Measurements from ENCODE around the gene LRRC70. TPM values are rescaled to one million over a fixed set of nuclear protein-coding genes. Genes with fewer than 3 reads are reported as not detected.
"Not testable (repeated sequence)": the region's sequence is repeated elsewhere in the genome, so short reads cannot be mapped to it uniquely, and the experiment has no call there.

The LRRC70 gene
- polyA plus RNA-seq, 4 donors: 5.5 to 9.2 (median 7.0) TPM

DNA sequence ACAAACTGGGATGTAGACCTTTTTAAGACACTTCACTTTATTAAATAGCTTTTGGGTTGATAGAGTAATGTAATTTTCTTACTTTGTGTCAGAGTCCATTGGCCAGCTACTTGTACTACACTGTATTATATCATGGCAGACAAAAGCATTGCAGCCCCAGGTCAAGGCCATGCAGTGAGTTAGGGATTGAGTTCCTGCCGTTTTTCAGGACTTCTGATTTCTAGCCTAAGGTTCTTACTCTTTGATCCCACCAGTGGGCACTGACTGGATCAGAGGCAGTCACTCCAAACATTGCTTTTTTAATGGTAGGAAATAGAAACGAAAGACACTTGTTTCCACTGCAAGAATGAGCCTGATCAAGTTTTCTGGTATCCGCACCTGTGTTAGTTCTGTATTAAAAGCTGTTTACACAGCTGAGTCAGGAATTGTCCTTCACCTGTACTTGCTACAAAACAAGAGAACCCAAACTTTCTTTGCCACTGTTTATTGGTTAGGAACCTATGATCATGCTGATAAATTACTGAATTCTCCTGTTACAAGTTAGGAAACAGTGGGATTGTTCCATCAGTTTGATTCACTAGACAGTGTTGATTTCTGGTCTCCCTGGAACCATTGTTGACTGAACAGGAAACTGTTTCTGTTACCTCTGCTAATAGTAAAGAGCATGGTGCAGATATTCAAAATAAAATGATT, 22.1 kb downstream of the LRRC70 start:
- no peak for DNase-seq (ENCODE audit: low read depth in 4 of 4, low spot score in 3 of 4)

- DNase-seq (ENCODE audit: low read depth in 4 of 4, low spot score in 3 of 4): no peak
Measured at GRCh38 chr5:62603934-62604333, 25.3 kb downstream of the LRRC70 start.

GRCh38 chr5:62605638-62606037, 27.0 kb downstream of the LRRC70 start:
- DNase-seq (ENCODE audit: low read depth in 4 of 4, low spot score in 3 of 4): no peak

DNA sequence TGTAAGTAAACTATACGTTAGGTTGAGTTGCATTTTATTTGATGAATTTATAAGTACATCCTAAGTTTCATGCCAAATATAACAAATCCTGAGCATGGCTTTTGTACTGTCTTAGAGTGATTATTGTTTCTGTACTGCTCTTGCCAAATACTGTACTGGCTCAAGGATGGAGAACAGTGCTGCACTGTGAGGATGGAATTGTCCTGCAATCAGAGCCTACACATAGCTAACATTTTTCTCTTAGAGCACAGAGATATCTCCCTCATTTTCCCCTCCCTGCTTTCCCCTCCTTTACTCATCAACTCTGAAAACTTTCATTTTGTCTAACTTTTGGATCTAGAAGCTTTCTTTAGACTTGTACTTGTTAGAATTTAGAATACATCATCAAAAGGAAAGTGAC, 28.3 kb downstream of the LRRC70 start:
- no peak for DNase-seq (ENCODE audit: low read depth in 4 of 4, low spot score in 3 of 4)

- no peak for DNase-seq (ENCODE audit: low read depth in 4 of 4, low spot score in 3 of 4)
Measured at GRCh38 chr5:62607615-62608014, 29.0 kb downstream of the LRRC70 start.

- no peak for DNase-seq (ENCODE audit: low read depth in 4 of 4, low spot score in 3 of 4)
Measured at GRCh38 chr5:62608529-62609511, 30.2 kb downstream of the LRRC70 start.

DNA sequence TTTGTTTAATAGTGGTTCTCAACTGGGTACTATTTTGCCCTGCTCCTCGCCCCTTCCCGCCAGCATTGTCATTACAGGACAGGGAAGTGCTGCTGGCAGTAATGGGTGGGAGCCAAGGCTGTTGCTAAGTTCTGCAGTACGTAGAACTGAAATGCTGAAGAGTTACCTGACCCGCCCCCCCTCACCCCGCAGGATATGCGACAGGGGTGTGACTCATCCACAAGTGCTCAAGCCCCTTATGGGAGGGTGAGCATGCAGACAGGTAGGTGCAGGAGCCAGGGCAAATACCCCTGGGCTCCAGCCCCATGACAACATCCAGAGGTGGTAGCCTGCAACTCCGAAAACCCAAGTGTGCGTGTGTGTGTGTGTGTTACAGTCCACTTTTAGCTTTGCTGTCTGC, 35.7 kb downstream of the LRRC70 start:
- no peak for DNase-seq (ENCODE audit: low read depth in 4 of 4, low spot score in 3 of 4)

GRCh38 chr5:62616615-62617277, 38.1 kb downstream of the LRRC70 start:
- no peak for DNase-seq (ENCODE audit: low read depth in 4 of 4, low spot score in 3 of 4)

GRCh38 chr5:62617943-62618342, 39.3 kb downstream of the LRRC70 start:
- no peak for DNase-seq (ENCODE audit: low read depth in 4 of 4, low spot score in 3 of 4)

DNA sequence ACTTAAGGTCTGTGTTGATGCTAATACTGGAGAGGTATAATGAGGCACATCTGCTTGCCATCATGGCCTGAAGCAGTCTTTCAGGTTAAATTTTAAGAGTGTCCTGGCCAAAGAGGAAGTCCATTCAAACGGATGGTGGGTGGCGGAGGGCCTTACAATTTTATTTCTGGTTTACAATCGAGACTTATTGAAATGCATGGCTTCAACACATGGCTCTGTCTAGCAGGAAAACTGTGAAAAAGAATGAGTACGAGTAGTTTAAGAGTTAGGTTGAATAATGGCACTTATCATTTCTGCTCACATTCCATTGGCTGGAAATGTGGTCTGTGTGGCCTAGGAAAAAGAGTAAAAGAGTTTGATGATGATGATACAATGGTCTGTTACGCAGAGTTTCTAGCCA, 42.1 kb downstream of the LRRC70 start:
- DNase-seq (ENCODE audit: low read depth in 4 of 4, low spot score in 3 of 4): no peak

DNA sequence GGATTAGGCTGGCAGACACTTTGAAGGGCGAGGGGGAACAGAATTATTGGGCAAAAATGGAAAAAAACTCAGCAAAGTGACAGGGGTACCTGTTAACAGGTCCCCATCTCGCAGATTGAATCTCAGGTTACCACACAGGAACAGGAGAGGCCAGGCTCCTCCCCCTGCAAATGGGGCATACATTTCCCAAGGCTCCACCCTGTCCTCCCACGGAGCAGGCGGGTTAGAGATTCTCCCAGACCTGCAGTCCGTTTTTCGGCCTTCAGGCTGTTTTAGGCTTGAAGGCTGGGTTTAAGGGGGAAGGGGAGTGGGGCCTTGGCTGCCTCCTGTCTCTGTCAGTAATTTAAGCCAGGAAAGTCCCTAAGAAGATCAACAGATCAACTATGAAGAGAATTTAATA, 42.7 kb downstream of the LRRC70 start:
- no peak for DNase-seq (ENCODE audit: low read depth in 4 of 4, low spot score in 3 of 4)

GRCh38 chr5:62623271-62623670, 44.7 kb downstream of the LRRC70 start:
- no peak for DNase-seq (ENCODE audit: low read depth in 4 of 4, low spot score in 3 of 4)

DNA sequence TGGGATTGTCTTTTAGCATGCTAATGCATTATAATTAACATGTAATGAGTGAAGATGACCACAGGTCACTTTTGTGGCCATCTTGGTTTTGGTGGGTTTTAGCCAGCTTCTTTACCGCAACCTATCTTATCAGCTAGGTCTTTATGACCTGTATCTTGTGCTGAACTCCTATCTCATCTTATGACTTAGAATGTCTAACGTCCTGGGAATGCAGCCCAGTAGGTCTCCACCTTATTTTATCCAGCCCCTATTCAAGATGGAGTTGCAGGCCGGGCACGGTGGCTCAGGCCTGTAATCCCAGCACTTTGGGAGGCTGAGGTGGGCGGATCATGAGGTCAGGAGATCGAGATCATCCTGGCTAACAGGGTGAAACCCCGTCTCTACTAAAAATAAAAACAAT, 45.8 kb downstream of the LRRC70 start:
- DNase-seq (ENCODE audit: low read depth in 4 of 4, low spot score in 3 of 4): not testable (repeated sequence)

DNA sequence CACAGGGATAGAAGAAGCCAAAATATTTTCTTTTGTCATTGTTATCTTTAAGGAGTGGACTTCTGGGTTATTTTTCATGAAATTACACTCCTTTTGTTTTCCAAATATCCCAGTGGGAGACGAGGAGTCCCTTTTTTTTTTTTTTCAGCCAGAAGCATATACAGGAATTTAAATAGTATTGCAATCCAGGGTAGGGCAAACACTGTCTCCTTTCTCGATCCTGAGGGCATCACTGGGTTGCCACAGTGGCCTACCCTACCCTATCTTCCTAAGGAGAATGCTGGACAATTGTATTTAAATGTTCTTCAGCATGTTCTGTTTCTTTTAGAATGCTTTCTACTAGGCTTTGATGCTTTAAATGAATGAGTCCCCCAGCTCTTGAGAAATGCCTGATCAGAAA, 47.9 kb downstream of the LRRC70 start:
- no peak for DNase-seq (ENCODE audit: low read depth in 4 of 4, low spot score in 3 of 4)

DNA sequence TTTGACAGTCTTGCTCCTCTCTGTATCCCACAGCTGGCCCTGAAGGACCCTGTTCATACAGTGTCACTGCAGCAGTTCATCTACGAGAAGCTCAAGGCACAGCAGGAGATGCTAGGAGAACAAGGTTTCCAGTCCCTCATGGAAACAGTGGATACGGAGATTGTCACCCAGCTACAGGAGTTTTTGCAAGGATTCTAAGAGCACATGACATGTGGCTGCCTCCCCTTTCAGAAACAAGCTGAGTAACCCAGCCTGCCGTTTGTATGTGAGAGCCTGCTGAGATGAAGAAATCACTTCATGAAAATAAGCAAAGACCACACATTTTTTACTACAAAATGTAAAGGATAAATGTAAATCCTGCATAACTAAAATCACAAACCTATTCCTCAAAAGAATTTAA, 48.5 kb downstream of the LRRC70 start:
- no peak for DNase-seq (ENCODE audit: low read depth in 4 of 4, low spot score in 3 of 4)

DNA sequence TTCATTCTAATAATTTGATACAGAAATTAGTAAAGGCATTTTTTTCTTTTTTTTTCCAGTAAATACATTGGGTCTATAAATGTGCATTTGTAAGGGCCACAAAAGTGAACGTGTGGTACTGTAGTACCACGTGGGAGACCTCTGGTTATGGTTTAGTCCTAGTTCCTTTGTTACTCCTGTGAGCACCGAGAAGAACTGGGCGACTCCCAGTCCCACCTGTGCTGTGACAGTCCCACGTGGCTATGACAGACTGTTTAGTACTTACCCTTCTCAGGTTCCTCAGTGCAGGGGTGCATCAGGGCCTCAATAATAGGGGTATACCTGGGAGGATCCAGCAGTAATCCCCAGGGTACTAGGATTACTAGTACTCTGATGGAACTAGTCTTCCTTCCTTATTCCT, 49.3 kb downstream of the LRRC70 start:
- DNase-seq (ENCODE audit: low read depth in 4 of 4, low spot score in 3 of 4): no peak

Other genes starting within 250 kb of the LRRC70 start
- 10 to 100 TPM; 33.3 to 43.5 (median 40.3) TPM for gene DIMT1, start 174.9 kb upstream of the LRRC70 start, polyA plus RNA-seq (ENCODE audit: insufficient read length in 4 of 4)
- 10 to 100 TPM; 35.7 to 42.6 (median 39.7) TPM for gene IPO11, start 166.1 kb upstream of the LRRC70 start, polyA plus RNA-seq (ENCODE audit: insufficient read length in 4 of 4)